GM21619 (cell line): Measurements from ENCODE around the gene LYSMD2.

Experiments used
- ATAC-seq: cut with Tn5 transposase; IDR thresholded peaks from one replicate; pipeline ENCODE4 v1.9.1; 2021; ENCODE audit not compliant: unreplicated experiment

The LYSMD2 gene

DNA sequence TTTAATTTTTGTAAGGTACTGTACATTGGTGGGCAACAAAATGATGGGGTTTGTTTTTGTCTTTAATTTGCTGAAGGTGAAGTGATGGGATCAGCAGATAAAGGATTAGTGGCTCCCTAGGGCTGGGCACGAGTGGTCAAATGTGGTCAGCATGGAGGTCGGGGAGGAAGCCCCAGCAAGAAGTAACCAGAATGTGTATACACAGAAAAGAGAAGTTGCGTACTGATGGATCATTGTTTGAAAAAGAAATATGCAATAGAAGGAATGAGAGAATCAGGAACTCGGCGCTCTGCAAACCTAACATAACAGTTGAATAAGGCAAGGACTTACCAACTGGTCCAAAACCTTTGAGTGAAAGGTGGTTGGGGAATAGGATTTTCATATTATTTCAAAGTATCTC lies 15.4 kb upstream of the LYSMD2 start:
- no peak for ATAC-seq

- peak; percentile 37 for ATAC-seq
Observed at GRCh38 chr15:51751697-51752683, 14.5 kb upstream of the LYSMD2 start.

GRCh38 chr15:51750792-51751696 lies 13.6 kb upstream of the LYSMD2 start, which contains the start of gene TMOD2:
Gene TMOD2 (plus strand): TSS chr15:51751597. CDS start chr15:51766442, 14,845 bp downstream.
- peak; percentile 70 for ATAC-seq

GRCh38 chr15:51750186-51750585 lies 12.7 kb upstream of the LYSMD2 start:
- ATAC-seq, result no peak

GRCh38 chr15:51749307-51749706 lies 11.9 kb upstream of the LYSMD2 start:
- no peak for ATAC-seq

DNA sequence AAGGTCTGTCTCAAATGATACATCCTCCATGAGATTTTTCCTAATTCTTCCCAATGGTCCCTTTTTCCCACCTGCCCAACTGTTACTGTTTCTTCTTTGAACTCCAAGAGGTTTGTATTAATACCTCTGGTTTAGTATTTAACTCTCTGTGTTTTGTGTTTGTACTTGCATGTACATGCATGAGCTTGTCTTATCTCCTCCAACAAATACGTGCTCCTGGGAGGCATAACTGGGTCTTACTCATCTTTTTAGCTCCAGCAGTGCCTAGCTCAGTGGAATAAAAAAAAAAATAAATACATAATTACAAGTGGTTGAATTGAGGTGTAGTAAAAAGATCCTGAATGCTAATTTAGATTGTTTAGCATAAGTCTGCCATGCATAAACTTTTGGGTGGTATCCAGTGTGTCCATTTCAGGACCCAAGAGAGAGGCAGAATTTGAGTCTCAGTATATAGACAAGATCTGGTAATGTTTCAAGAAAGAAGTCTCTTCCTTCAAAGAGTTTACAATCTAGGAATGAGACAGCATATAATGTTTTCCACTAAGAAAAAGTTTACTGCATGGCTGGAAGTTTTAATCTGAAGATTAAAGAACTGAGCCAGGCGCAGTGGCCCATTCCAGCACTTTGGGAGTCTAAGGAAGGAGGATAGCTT lies 1.7 kb upstream of the LYSMD2 start:
- ATAC-seq, result no peak

DNA sequence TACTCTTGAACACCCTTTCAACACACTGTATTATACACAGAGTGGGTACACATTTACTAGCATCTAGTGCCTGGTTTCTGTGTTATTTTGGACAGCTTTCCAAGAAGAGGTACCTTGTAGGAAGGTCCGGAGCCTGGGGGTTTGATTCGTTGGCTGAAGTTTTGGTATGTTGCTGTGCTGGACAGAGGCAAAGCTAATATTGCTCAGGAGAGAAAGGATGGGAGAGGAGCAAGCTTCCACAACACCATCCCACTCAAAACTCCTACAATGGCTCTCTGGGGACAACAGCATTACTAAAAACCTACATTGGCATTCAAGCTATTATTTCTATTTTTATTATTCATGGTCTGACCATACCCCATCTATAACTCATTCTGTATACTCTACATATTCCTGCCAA lies 1.1 kb upstream of the LYSMD2 start:
- ATAC-seq, result no peak

DNA sequence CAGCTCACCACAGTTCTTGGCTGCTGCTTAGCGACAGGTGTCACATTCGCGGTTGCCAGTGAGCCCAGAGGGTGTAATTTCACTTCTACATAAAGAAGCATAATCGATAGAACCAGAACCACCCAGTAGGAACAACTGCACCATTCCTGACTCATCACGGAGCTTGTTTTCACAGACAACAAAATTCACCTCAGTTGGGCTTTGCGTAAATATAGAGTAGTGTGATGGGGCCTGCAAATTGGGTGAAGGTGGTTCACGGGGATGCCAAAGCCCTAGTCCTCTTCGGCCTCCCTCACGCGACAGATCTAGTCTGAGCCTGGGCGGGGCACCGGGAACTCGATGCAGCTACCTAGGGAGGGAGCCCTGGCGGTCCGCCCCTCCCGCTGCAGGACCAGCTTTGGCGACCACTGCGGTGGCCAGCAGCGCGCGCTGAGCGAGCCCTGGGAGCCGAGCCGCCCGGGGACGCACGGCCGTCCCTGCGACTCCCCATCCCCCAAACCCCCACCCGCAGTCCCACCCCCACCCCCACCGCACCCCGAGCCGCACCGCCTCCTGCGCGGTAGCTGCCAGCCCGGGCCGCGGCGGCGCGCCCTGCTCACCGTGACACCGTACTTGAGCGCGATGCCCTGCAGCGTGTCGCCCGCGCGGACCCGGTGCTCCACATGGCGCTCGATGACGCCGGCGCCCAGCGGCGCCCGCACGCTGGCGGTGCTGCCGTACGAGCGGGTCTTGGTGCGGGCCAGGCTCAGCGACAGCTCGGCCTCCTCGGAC lies 519 bp downstream of the LYSMD2 start:
- peak; percentile 27 for ATAC-seq

GRCh38 chr15:51736069-51736468 lies 1.4 kb downstream of the LYSMD2 start:
- ATAC-seq, result peak; percentile 18

DNA sequence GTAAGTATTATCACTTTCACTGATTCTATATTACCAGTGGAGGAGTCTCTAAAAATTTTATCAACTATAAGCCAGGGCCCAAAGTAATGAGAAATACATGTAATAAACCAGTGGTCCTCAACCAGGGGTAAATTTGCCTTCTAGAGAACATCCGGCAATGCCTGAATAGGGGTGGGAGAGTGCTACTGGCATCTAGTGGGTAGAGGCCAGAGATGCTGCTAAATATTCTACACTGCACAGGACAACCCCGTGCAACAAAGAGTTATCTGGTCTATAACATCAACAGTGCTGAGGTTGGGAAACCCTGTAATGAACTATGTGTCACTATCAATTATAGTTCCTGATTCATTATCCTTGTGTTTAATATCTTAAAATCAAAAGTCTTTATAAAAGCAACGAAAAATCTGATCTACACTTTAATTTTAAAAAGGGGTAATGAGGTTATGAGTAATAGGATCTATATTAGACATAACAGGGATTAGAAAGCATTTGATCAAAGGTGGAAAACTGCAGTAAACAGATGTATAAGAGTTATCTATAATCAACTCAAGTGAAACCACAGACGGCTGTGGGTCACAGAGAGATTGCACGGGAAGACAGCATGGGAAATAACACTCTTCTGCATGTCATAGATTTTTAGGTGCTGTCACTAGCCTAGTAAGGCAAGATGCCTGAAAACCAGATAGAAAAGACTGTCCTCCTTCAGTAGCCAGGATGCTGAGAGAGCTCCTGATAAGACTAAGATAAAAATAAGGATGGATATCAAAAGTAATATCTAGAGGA lies 2.0 kb downstream of the LYSMD2 start:
- ATAC-seq, result no peak

DNA sequence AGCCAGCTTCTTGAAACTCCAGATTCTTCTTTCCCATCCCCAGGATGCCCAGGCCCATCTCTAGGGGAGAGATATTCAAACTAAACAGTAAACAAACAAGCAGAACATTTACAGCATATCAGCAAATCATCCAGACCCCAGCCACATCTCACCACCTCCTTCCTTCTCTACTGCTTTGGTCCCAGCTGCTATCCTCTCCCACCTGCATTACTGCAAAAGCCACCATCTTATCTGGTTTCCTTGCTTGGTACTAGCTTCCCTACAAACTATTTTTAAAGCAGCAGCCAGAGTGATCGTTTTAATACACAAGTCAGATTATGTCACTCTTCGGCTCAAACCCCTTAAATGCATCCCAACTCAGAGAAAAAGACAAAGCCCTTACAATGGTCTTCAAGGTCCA lies 4.8 kb downstream of the LYSMD2 start:
- ATAC-seq, result no peak

DNA sequence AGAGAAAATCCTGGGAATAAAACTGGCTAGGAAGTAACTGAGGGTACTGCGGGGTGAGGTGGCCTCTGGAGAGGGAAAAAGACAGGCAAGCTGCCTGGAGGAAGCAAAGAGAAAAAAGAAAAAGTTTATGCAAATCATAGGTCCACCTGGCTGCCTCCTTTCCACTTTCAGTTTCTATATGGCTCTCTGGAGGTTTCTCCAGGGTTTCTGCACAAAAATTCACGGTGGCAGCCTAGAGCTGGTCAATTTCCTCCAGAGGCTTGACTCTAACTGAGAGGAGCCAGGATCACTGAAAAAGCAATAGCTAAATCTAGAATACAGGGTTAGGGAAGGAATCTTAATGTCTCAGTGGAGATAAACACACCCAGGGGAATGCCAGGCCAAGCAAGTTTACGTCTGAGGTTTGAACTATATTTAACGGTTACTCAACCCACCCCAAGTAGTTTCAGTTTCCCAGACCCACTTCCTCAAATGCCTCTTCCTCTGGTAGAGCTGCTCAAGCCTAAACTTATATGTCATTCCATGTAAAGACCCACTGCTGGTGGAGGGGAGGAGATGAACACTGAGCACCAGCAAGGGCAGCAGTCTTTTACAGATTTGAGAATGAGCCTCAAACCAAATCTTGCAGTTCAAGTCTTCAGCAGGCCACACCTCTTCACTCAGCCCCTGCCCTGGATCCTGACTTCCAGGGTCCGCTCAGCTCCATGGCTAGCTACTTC lies 5.7 kb downstream of the LYSMD2 start:
- ATAC-seq, result peak; percentile 56

GRCh38 chr15:51727141-51727897 lies 10.1 kb downstream of the LYSMD2 start:
- no peak for ATAC-seq

- peak; percentile 90 for ATAC-seq
Observed at GRCh38 chr15:51726302-51727073, 11.0 kb downstream of the LYSMD2 start.

- ATAC-seq, result no peak
Observed at GRCh38 chr15:51724673-51725072, 12.8 kb downstream of the LYSMD2 start.

DNA sequence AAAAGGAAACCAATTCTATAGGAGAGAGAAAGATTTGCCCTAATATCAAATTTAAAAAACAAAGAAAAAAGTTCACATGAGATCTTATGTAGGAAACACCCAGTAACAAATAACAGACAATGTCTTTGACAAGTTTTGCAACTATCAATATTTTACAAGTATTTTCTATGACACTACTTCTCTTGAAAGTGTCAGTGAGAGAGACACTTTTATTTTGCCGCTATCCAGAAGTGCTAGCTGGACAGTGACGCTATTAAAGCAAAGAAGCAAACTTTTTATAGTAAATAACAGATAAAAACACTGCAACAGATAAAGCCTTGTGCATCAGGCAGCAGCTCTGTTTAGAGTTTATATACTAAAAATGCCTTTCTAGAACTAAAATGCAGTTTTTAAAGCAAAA lies 13.3 kb downstream of the LYSMD2 start:
- no peak for ATAC-seq

DNA sequence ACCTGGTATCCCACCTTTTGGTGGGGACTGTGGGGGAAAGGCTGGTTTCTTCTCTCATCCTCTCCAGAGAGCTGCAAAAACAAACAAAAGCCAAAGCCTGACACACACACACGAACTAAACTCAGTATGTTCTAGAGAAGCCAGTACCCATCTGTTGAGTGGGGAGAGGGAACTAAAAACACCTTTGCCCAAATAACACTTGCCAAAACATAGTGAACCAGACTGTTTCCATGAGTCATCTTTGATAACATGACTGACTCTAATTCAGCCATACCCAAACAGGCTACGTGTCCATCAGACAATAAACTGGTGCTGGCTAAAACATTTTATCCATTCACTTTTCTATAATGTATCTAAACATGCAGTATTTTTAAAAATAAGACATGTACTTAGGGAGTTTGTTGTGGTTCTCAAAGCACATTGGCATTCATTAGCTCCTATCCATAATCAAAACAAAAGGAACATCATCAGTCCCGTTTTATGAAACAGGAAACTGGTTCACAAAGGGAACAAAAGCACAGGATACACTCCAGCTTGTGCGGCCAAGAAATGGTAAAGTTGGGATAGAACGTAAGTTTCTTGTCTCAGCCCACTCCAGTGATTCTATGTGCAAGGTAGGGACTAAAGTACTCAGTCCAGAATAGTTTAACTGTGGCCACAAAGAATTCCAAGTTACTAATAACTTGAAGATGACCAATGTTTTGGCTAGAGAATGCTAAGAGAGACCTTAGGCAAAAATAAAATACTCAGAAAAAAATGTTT lies 16.1 kb downstream of the LYSMD2 start:
- no peak for ATAC-seq
